ENCODE data around the gene THOC6.

THOC6 gene

DNA sequence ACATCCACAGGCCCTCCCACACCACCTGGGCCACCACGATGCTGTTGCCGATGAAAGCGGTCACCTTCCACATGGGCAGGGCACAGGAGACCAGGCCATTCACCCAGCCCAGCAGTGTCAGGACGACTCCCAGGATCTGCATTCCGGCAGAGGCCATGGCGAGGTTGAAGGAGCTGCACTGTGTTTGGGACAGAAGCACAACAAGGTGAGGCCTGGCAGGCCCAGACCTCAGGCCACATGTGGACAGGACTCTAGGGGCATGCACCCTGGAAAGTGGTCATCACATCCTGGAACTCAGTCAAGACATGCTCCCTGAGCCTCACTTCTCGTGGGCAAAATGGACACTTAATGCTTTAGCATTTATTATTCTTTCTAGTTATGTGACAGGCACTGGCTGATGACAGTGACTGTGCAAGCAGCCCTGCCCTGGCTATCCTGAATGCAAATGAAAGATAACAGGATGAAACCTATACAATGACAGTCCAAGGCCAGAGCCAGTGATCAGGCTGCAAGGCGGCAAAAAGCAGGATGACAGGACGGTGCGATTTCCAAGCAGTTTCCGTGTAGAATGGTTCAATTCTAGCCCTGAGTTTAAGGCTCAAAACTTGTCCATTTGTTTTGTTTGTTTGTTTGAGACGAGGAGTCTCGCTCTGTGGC lies 7.8 kb upstream of the THOC6 start:
- no peaks in the 10 kb centered on the region for H3K36me3 Mint-ChIP-seq (ENCODE audit: low read depth)
- H3K27me3 Mint-ChIP-seq (ENCODE audit: low read depth), result peaks cover 18% of the 10 kb centered on the region
- no peak overlapping the region for H3K4me3 Mint-ChIP-seq
- H3K9me3 Mint-ChIP-seq, result no peaks in the 10 kb centered on the region
- no peak overlapping the region for H3K27ac Mint-ChIP-seq
- DNase-seq (ENCODE audit: low spot score), result no peak
- peaks cover 11% of the 10 kb centered on the region for H3K4me1 Mint-ChIP-seq (ENCODE audit: low read depth)

DNA sequence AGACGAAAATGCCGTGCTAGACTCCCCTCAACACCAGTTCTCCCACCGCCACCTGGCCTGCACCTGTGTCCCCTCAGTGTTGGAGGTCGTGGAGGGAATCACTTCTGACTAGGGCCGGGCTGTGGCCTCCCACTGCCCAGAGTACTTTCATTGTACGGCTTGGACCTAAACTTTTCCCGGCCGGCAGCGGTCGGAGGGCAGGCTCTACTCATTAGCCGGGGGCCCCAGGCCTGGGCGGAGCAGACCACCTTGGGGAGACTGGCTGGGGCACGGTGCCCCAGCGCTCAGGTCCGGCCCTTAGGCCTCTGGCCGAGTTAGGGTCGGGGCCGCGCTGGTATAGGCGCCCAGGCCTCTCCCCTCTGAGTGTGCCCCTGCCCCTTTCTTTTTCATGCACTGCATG lies 6.5 kb upstream of the THOC6 start:
- no peak overlapping the region for H3K27ac Mint-ChIP-seq
- H3K27me3 Mint-ChIP-seq (ENCODE audit: low read depth), result peaks cover 18% of the 10 kb centered on the region
- DNase-seq (ENCODE audit: low spot score), result no peak
- H3K4me3 Mint-ChIP-seq, result no peak overlapping the region
- H3K4me1 Mint-ChIP-seq (ENCODE audit: low read depth), result peaks cover 21% of the 10 kb centered on the region
- no peaks in the 10 kb centered on the region for H3K9me3 Mint-ChIP-seq
- H3K36me3 Mint-ChIP-seq (ENCODE audit: low read depth), result peaks cover 3% of the 10 kb centered on the region

DNA sequence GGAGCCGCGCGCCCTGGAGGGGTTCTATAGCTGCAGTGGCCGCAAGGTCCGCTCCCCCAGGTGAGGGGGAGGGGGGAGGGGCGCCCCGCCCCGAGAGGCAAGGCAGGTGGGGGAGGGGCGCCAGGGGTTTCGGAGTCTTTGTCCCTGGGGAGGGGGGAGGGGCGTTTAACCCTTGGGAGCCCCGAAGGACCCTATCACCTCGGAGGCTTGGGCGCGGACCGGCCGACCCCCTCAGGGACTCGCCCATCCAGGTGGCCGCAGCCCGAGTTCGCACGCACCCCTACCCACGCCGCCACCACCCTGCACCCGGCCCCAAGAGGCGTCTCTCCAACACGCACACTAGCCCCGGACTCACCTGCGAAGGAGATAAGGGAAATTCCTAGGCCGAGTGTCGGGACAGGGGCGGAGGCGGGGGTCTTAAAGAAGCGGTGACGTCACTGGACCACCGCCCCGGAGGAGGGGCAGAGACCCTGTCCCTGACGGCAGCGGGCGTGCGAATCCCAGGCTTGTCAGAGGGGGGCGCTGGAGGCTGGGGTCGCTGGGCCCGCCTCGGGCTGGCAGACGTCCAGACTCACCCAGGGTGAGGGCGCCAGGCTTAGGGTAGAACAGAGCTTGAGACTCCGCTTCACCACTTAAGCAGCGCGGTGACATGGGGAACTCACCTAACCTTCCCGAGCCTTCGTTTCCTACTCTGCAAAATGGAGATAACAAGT lies 5.9 kb upstream of the THOC6 start, which contains the start of gene CLDN6:
Gene CLDN6, minus strand, starts transcription at position 390 of the 713 bp plus-strand sequence. CDS start 2,162 bp downstream, outside the sequence.
- peaks cover 3% of the 10 kb centered on the region for H3K36me3 Mint-ChIP-seq (ENCODE audit: low read depth)
- peaks cover 15% of the 10 kb centered on the region for H3K27me3 Mint-ChIP-seq (ENCODE audit: low read depth)
- no peak within 1 kb of the TSS for H3K27ac Mint-ChIP-seq
- no peak for DNase-seq (ENCODE audit: low spot score)
- no peaks in the 10 kb centered on the region for H3K9me3 Mint-ChIP-seq
- peaks cover 27% of the 10 kb centered on the region for H3K4me1 Mint-ChIP-seq (ENCODE audit: low read depth)
- peak within 1 kb of the TSS; percentile 15 for H3K4me3 Mint-ChIP-seq

- H3K4me3 Mint-ChIP-seq, result peak overlapping the region; percentile 89
- H3K27ac Mint-ChIP-seq, result peak overlapping the region; percentile 55
- peaks cover 8% of the 10 kb centered on the region for H3K27me3 Mint-ChIP-seq (ENCODE audit: low read depth)
- H3K9me3 Mint-ChIP-seq, result no peaks in the 10 kb centered on the region
- no peak for DNase-seq (ENCODE audit: low spot score)
- peaks cover 6% of the 10 kb centered on the region for H3K36me3 Mint-ChIP-seq (ENCODE audit: low read depth)
- peaks cover 36% of the 10 kb centered on the region for H3K4me1 Mint-ChIP-seq (ENCODE audit: low read depth)
These were observed 4.1 kb upstream of the THOC6 start for GRCh38 chr16:3019594-3020246.

- H3K4me3 Mint-ChIP-seq, result peak within 1 kb of the TSS; percentile 90
- DNase-seq (ENCODE audit: low spot score), result peak; percentile 78
- peak within 1 kb of the TSS; percentile 71 for H3K27ac Mint-ChIP-seq
- H3K27me3 Mint-ChIP-seq (ENCODE audit: low read depth), result peaks cover 8% of the 10 kb centered on the region
- H3K4me1 Mint-ChIP-seq (ENCODE audit: low read depth), result peaks cover 36% of the 10 kb centered on the region
- H3K9me3 Mint-ChIP-seq, result no peaks in the 10 kb centered on the region
- H3K36me3 Mint-ChIP-seq (ENCODE audit: low read depth), result peaks cover 7% of the 10 kb centered on the region
These were observed 3.6 kb upstream of the THOC6 start, which contains the start of gene TNFRSF12A for GRCh38 chr16:3020247-3020603. TSS of gene TNFRSF12A (plus strand) at chr16:3020368. CDS start at chr16:3020398, 30 bp downstream.

GRCh38 chr16:3020604-3021448 lies 3.0 kb upstream of the THOC6 start:
- H3K27me3 Mint-ChIP-seq (ENCODE audit: low read depth), result peaks cover 8% of the 10 kb centered on the region
- DNase-seq (ENCODE audit: low spot score), result peak; percentile 58
- H3K4me1 Mint-ChIP-seq (ENCODE audit: low read depth), result peaks cover 40% of the 10 kb centered on the region
- H3K36me3 Mint-ChIP-seq (ENCODE audit: low read depth), result peaks cover 9% of the 10 kb centered on the region
- H3K4me3 Mint-ChIP-seq, result peak overlapping the region; percentile 90
- H3K27ac Mint-ChIP-seq, result peak overlapping the region; percentile 76
- no peaks in the 10 kb centered on the region for H3K9me3 Mint-ChIP-seq

DNA sequence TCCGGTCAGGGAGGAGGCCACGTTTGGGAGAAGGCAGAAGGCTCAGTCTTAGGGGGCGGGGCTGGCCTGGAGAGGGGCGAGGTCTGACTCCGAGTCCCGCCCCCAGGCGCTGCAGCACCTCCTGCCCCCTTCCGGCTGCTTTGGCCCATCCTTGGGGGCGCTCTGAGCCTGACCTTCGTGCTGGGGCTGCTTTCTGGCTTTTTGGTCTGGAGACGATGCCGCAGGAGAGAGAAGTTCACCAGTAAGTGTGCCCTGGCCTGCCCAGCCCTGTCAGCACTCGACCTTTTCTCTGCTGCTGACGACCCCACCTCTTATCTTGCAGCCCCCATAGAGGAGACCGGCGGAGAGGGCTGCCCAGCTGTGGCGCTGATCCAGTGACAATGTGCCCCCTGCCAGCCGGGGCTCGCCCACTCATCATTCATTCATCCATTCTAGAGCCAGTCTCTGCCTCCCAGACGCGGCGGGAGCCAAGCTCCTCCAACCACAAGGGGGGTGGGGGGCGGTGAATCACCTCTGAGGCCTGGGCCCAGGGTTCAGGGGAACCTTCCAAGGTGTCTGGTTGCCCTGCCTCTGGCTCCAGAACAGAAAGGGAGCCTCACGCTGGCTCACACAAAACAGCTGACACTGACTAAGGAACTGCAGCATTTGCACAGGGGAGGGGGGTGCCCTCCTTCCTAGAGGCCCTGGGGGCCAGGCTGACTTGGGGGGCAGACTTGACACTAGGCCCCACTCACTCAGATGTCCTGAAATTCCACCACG lies 2.2 kb upstream of the THOC6 start:
- peak; percentile 72 for DNase-seq (ENCODE audit: low spot score)
- peak overlapping the region; percentile 90 for H3K4me3 Mint-ChIP-seq
- H3K4me1 Mint-ChIP-seq (ENCODE audit: low read depth), result peaks cover 40% of the 10 kb centered on the region

GRCh38 chr16:3022208-3022683 lies 1.6 kb upstream of the THOC6 start:
- Mint-ChIP-seq H3K36me3 (ENCODE audit: low read depth) (peaks cover 23% of the 10 kb centered on the region), H3K4me3 (peak overlapping the region; percentile 90), H3K27ac (peak overlapping the region; percentile 90), H3K9me3 (no peaks in the 10 kb centered on the region), H3K27me3 (ENCODE audit: low read depth) (peaks cover 3% of the 10 kb centered on the region), H3K4me1 (ENCODE audit: low read depth) (peaks cover 40% of the 10 kb centered on the region)
- peak; percentile 88 for DNase-seq (ENCODE audit: low spot score)

More for the DNA sequence above, 2.2 kb upstream of the THOC6 start:
- peaks cover 7% of the 10 kb centered on the region for H3K27me3 Mint-ChIP-seq (ENCODE audit: low read depth)
- no peaks in the 10 kb centered on the region for H3K9me3 Mint-ChIP-seq
- peaks cover 17% of the 10 kb centered on the region for H3K36me3 Mint-ChIP-seq (ENCODE audit: low read depth)
- H3K27ac Mint-ChIP-seq, result peak overlapping the region; percentile 76

DNA sequence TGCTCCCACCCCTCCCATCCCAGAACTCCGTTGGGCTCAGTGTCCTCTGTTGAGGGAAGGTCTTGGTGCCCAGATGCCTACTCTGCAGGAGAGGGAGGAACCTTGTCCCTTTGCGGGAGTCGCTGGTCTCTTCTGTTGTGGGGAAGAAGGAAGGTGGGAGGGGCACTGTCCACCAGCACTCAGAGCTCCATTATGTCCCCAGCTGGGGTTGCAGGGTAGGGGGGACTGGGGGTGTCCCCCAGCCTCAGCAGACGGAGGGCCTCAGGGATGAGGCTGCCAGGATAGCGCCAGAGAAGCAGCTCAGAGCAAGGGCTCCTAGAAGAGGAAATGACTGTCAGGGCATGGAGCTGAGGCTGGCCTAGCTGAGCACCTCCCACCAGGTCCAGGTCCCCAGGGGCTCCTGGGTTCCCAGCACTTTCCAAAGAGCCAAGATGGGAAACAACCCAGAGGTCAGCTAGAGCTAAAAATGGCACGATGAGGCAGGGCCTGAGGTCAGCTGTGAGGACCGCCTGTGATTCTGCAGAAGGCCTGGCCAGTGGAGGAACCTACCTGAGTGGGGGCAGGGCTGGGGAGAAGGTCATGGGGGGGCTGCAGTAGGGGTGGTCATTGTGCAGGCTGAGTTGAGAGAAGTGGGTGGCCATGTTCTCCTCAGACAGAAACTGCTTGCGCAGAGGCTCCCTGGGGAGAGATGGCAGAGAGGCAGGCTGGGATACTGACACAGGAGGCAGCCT lies 986 bp upstream of the THOC6 start:
- Mint-ChIP-seq H3K4me1 (ENCODE audit: low read depth) (peaks cover 40% of the 10 kb centered on the region), H3K9me3 (no peaks in the 10 kb centered on the region), H3K27ac (peak overlapping the region; percentile 90), H3K36me3 (ENCODE audit: low read depth) (peaks cover 23% of the 10 kb centered on the region), H3K27me3 (ENCODE audit: low read depth) (peaks cover 3% of the 10 kb centered on the region), H3K4me3 (peak overlapping the region; percentile 90)
- DNase-seq (ENCODE audit: low spot score), result no peak

GRCh38 chr16:3023415-3023668 lies 493 bp upstream of the THOC6 start:
- Mint-ChIP-seq H3K4me3 (peak overlapping the region; percentile 90), H3K36me3 (ENCODE audit: low read depth) (peaks cover 23% of the 10 kb centered on the region)
- no peak for DNase-seq (ENCODE audit: low spot score)

DNA sequence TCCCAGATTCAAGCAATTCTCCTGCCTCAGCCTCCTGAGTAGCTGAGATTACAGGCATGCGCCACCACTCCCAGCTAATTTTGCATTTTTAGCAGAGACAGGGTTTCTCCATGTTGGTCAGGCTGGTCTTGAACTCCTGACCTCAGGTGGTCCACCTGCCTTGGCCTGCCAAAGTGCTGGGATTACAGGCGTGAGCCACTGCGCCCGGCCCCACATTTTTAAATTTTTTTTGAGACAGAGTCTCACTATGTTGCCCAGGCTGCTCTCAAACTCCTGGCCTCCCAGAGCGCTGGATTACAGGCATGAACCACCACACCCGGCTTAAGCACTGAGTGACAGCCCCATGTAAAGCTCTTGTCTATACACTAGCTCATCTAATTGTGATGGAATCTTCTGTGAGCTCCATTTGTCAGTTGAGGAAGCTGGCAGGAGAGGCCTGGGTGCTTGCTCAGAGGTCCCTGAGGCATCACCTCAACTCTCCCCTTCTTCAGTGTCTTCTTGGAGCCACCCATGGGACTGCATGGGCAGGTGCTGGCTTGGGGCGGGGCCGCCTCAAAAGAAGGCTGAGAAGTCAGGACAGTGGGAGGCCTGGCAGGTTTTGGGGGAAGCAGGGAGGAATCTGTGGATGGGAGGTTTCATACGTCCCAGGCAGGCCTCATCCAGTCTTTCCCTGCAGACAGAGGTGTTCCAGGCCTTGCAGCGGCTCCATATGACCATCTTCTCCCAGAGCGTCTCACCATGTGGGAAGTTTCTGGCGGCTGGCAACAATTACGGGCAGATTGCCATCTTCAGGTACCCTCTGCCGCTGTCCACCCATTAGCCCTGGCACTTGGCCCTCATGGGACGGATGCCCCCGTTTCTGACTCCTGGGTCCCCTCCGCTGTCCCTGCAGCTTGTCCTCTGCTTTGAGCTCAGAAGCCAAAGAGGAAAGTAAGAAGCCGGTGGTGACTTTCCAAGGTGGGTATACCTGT lies 1.5 kb downstream of the THOC6 start:
- H3K4me1 Mint-ChIP-seq (ENCODE audit: low read depth), result peaks cover 44% of the 10 kb centered on the region
- H3K9me3 Mint-ChIP-seq, result no peaks in the 10 kb centered on the region
- peaks cover 11% of the 10 kb centered on the region for H3K27me3 Mint-ChIP-seq (ENCODE audit: low read depth)
- peaks cover 26% of the 10 kb centered on the region for H3K36me3 Mint-ChIP-seq (ENCODE audit: low read depth)
- no peak overlapping the region for H3K27ac Mint-ChIP-seq
- peak overlapping the region; percentile 90 for H3K4me3 Mint-ChIP-seq
- DNase-seq (ENCODE audit: low spot score), result no peak

More at GRCh38 chr16:3023415-3023668, 493 bp upstream of the THOC6 start:
- H3K4me1 Mint-ChIP-seq (ENCODE audit: low read depth), result peaks cover 39% of the 10 kb centered on the region
- H3K27ac Mint-ChIP-seq, result peak overlapping the region; percentile 90
- peaks cover 3% of the 10 kb centered on the region for H3K27me3 Mint-ChIP-seq (ENCODE audit: low read depth)
- no peaks in the 10 kb centered on the region for H3K9me3 Mint-ChIP-seq

- H3K27ac Mint-ChIP-seq, result no peak overlapping the region
These were observed 2.2 kb downstream of the THOC6 start for GRCh38 chr16:3026003-3026378.

More at GRCh38 chr16:3026003-3026378, 2.2 kb downstream of the THOC6 start:
- Mint-ChIP-seq H3K36me3 (ENCODE audit: low read depth) (peaks cover 26% of the 10 kb centered on the region), H3K27me3 (ENCODE audit: low read depth) (peaks cover 11% of the 10 kb centered on the region), H3K4me1 (ENCODE audit: low read depth) (peaks cover 41% of the 10 kb centered on the region), H3K9me3 (no peaks in the 10 kb centered on the region), H3K4me3 (no peak overlapping the region)
- DNase-seq (ENCODE audit: low spot score), result no peak

Data from T-helper 2 cell treated with Interferon-gamma antibody and Interleukin-4, amounts not matched to agents 5 μg/mL and 100 μg/mL, for 36 hours (primary cell).